GM13976 (cell line): ENCODE results near the gene ECSCR.

Experiments used
- DNase-seq: peaks from one replicate; pipeline ENCODE4 v3.0.0; 2012; ENCODE audit warnings: low spot score
- CTCF ChIP-seq: IDR thresholded peaks from 2 replicates; pipeline ENCODE4 v1.5.1; 2012; ENCODE audit warnings: borderline replicate concordance, mild to moderate bottlenecking; ENCODE audit not compliant: insufficient read depth; ENCODE audit errors: extremely low read depth, missing control alignments, control extremely low read depth
- in situ Hi-C: fragments of 300-500 bp; cut with MboI; formaldehyde crosslinking; loops from one replicate; pipeline ENCODE4 v1.12.0; 2022; ENCODE audit warnings: low sequenced_read_pairs, mixed read lengths, inconsistent platforms; ENCODE audit not compliant: unreplicated experiment

The ECSCR gene

GRCh38 chr5:139457653-139458306 lies 4.8 kb downstream of the ECSCR start:
- in situ Hi-C loops = no loop called here
- no peak for TF ChIP-seq CTCF
- peak; percentile 69 for DNase-seq

- no peak for TF ChIP-seq CTCF
- in situ Hi-C loops = no loop called here
- no peak for DNase-seq
Measured at GRCh38 chr5:139457241-139457640, 5.3 kb downstream of the ECSCR start.

GRCh38 chr5:139456776-139457175 lies 5.8 kb downstream of the ECSCR start:
- DNase-seq = no peak
- in situ Hi-C loops = no loop called here
- TF ChIP-seq CTCF = no peak

GRCh38 chr5:139454568-139455290 lies 7.8 kb downstream of the ECSCR start:
- no peak for TF ChIP-seq CTCF
- DNase-seq = no peak
- in situ Hi-C loops = no loop called here

- DNase-seq = no peak
- no peak for TF ChIP-seq CTCF
- in situ Hi-C loops = no loop called here
Measured at GRCh38 chr5:139453683-139454567, 8.6 kb downstream of the ECSCR start.

GRCh38 chr5:139451878-139452660 lies 10.5 kb downstream of the ECSCR start:
- no peak for DNase-seq
- in situ Hi-C loops = no loop called here
- TF ChIP-seq CTCF = no peak
